ENCODE results near the gene TDP2.
"Not testable (repeated sequence)": the region's sequence is repeated elsewhere in the genome, so short reads cannot be mapped to it uniquely, and the experiment has no call there.

The TDP2 gene

DNA sequence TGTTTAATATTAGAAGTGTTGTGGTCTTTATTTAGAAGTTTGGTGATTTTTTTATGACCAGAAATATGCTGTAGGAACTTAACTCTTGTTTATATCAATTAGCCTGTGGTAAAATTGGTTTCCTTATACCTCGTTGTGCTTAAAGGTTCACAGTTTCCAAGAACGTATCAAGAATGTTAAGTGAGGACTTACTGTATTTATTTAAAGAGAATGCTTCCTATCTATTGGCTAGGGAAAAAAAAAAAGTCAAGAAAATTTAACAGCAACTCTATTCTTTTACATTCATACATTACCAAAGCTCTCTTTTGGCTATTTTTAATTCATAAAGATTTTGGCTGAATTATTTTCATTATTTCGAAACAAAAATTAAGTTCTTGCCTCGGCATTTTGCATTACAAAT is 22.3 kb downstream of the TDP2 start:
- no peak for DNase-seq

DNA sequence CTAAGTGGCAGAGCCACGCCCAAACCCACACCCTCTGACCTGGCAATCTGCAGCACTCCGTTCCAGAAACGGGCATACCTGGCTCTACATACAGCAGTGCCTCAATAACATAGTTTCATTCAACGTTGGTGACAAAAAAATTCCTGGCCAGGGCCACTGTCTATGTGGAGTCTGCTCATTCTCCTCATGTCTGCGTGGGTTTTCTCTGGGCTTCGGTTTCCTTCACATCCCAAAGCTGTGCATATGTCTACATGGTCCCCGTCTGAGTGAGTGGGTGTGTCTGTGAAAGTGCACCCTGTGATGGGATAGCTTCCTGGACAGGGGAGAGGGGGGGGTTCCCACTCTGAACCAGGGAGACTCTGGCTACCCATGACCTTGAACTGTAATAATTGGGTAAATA is 22.8 kb downstream of the TDP2 start:
- no peak for DNase-seq

DNA sequence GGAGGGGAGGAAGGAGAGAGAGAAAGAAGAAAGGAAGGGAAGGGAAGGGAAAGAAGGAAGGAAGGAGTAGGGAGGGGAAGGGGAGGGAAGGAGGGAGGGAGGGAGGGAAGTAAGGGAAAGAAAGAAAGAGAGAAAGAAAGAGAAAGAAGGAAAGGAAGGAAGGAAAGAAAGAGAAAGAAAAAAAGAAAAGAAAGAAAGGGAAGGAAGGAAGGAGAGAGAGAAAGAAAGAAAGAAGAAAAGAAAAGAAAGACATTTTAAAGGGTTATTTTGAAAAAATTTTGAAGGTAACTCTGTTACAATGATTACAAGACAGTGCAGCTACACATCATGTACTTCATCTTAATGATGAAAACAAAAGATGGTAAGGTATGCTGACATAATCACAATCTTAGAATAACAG is 24.6 kb downstream of the TDP2 start:
- no peak for DNase-seq

DNA sequence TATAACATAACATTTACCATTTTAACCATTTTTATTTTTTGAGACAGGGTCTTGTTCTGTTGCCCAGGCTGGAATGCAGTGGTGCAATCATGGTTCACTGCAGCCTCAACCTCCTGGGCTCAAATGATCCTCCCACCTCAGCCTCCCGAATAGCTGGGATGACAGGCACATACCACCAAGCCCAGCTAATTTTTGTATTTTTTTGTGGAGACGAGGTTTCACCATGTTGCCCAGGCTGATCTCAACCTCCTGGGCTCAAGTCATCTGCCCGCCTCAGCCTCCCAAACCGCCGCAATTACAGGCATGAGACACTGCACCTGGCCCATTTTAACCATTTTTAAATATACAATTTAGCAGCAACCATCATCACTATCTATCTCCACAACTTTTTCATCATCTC is 26.1 kb downstream of the TDP2 start:
- not testable (repeated sequence) for DNase-seq

- DNase-seq, result no peak
Measured at GRCh38 chr6:24640166-24640565, 26.5 kb downstream of the TDP2 start.

GRCh38 chr6:24636681-24637080 is 30.0 kb downstream of the TDP2 start:
- no peak for DNase-seq

DNA sequence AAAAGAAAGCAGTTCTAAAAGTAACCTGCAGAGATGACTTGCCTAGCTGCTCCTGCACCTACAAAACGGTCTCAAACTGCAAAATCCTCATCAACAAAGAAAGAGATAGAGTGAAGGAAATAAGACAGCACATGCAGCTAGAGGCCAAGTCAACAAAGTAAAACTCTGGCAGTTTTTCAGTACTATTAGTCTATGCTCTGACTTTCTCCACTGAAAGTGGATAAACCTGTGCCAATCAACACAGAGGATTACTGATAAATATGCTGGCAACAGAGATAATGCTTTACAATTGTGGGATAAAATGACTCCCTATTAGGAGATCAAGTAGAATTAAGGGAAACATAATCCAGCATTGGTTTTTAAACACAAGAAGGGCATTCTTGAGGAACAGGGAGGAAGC is 34.1 kb downstream of the TDP2 start:
- DNase-seq, result no peak

- no peak for DNase-seq
Measured at GRCh38 chr6:24631671-24632070, 35.0 kb downstream of the TDP2 start.

- DNase-seq, result no peak
Measured at GRCh38 chr6:24630856-24631505, 35.7 kb downstream of the TDP2 start.

GRCh38 chr6:24621626-24622289 is 44.9 kb downstream of the TDP2 start:
- DNase-seq, result no peak

GRCh38 chr6:24620637-24621036 is 46.1 kb downstream of the TDP2 start:
- no peak for DNase-seq

- DNase-seq, result no peak
Measured at GRCh38 chr6:24619661-24620060, 47.0 kb downstream of the TDP2 start.

GRCh38 chr6:24614648-24615047 is 52.1 kb downstream of the TDP2 start:
- no peak for DNase-seq

DNA sequence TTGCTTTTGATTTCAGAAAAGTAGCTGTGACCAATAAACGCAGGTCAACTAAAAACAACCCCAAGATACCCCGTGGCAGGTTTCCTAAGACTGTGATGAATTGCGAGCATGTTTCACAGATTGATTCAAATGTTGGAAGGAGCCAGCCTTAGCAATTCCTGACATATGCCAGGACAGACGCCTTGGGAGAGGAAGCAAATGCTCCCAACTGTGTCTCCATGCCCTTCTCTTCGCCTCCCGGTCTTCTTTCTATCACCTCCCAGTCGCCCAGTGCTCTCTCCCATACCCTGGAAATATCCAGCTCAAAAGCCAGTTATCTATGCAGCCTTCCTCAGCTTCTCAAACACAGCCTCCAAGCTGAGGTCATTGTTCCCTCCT is 52.7 kb downstream of the TDP2 start:
- DNase-seq, result no peak

DNA sequence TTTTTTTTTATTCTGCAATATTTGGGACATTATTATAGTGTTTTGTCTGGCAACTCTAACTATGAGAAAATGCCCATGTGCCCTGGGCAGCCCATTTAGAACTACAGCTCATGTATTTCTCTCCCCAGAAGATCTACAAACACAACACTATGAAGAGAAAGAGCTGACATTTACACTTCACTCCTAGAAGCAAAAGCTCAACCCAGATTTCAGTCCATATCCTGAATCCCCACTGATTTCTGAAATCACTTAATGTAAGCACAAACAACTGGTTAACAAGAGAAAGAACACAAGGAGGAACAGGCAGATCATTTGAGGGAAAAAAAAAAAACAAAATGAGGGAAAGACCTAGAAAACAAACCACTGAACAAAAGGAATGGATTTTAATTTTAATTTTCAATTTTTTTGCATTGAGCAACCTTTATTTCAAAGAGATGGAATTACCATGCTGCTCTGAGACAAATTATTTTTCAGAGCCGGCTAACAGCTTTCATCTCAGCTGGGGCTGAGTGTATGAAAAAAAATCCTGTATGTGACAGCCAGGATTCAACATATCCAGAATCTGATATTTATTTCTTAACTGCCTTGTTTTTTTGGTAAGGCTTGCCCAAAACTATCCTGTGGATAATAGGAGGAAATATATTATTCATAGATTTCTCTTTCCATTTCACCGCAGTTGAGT is 53.2 kb downstream of the TDP2 start:
- no peak for DNase-seq

DNA sequence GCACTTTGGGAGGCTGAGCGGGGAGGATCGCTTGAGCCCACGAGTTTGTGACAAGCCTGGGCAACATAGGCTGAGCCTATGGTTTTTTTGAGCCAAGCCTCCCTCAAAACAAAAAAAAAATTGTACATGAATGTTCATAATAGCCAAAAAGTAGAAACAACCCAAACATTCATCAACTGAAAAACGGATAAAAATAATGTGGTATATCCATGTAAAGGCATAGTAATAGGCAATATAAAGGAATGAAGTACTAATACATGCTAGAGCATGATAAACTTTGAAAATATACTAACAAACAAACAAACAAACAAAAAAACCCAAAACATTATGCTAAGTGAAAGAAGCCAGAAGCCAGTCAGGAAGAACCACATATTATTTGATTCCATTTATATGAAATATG is 56.0 kb downstream of the TDP2 start:
- no peak for DNase-seq

DNA sequence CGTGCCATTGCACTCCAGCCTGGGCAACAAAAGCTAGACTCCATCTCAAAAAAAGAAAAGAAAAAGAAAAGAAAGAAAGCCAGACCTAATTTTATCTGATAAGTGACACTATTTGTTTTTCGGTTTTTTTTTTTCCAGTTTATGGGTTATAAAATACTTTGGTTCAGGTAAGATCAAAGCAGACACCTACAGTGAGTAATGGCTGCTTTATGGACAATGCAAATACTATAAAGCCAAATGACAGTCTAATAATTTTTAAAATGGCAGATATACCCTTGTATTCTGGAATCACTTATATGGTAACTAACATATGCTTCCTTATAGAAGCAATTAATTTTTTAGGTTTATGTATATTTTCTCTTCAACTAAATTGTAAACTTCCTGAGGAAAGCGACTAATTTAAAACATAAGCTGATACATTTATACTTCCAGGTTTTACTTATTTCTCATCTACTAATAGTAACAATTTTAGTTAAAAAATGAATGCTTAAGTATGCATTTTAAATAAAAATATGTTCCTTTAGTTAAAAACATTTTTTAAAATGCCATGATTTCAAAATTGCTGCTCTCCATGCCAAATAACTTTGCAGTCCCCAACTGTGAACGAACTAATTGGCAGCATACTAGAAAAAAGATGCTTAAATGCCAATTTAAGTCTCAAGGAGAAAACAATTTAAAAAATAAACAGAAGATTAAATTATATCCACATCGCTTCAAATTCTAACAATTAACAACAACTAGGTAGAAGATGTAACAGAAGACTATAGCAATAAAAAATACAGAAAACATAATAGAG is 59.2 kb downstream of the TDP2 start:
- DNase-seq, result no peak

DNA sequence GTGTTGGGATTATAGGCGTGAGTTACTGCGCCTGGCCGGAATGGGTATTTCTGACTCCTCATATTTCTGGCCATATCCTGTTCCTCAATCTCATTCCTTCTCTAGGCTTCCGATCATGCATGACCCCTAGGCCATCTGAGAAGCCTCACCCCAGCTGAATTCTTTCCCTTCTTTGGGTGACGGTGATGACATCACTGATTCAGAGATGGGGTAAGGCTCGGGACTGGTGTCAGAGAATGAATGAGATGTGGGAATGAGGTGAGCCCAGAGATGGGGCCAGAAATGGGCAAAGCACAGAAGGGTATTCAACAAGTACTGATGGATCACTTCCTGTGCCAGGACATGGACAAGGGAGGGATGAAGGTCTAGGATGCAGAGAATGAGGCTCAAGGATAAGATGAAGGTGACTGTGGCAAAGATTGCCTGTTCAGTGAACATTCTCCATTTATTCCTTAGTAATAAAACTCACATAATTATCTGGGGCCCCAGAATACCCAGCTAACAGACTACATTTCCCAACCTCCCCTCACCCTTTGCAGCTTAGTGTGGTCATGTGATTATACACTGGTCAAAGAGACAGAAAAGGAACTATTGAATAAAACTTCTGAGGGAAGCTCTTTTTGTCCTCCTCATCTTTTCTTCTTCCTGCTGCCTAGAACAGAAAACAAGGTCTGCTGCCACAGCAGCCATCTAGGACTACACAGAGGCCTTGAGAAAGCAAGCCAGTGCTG is 60.3 kb downstream of the TDP2 start:
- DNase-seq, result no peak

GRCh38 chr6:24603241-24603640 is 63.5 kb downstream of the TDP2 start:
- DNase-seq, result no peak

DNA sequence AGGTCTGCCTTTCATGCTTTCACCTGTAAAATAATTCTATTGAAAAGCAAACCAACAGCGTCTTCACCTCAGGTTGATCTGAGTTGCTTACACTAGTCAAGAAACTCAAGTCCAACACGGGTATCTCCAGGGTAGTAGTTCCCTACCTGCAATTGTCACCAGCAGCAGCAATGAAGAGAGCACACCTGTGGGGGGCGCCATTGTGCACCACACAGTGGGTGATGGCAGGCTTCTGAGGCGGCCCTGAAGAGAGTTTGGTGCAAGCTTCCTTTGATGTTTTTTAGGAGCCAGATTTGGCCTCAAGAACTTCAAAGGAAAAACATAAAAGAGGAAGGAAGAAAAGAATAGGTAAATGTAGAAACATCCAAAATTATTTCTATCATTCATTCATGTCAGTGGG is 65.8 kb downstream of the TDP2 start:
- DNase-seq, result peak; percentile 5

Data from activated CD4-positive, alpha-beta T cell treated with anti-CD3 and anti-CD28 coated beads, Interleukin-2, amount 50 U/mL, for 16 hours (primary cell).